ENCODE data around the gene PADI4.

The PADI4 gene

DNA sequence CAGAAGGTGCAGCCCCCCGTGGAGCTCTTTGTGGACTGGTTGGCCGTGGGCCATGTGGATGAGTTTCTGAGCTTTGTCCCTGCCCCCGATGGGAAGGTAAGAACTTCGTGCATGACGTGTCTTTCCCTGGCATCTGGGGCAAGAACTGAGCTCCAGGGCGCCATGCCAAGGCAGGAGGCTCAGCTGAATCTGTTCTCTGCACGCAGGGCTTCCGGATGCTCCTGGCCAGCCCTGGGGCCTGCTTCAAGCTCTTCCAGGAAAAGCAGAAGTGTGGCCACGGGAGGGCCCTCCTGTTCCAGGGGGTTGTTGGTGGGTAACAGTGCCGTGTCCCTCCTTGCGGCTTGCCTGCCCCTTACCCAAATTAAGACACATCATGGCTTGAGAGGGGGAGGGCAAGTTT lies 31.4 kb upstream of the PADI4 start:
- H3K9me3 ChIP-seq (ENCODE audit: control insufficient read depth, insufficient read depth, low read length), result no peaks in the 10 kb centered on the region
- H3K4me1 ChIP-seq (ENCODE audit: insufficient read depth, low read length), result no peaks in the 10 kb centered on the region
- H3K36me3 ChIP-seq (ENCODE audit: insufficient read depth, low read length), result no peaks in the 10 kb centered on the region
- H3K9ac ChIP-seq (ENCODE audit: low read depth, low read length), result no peak overlapping the region

DNA sequence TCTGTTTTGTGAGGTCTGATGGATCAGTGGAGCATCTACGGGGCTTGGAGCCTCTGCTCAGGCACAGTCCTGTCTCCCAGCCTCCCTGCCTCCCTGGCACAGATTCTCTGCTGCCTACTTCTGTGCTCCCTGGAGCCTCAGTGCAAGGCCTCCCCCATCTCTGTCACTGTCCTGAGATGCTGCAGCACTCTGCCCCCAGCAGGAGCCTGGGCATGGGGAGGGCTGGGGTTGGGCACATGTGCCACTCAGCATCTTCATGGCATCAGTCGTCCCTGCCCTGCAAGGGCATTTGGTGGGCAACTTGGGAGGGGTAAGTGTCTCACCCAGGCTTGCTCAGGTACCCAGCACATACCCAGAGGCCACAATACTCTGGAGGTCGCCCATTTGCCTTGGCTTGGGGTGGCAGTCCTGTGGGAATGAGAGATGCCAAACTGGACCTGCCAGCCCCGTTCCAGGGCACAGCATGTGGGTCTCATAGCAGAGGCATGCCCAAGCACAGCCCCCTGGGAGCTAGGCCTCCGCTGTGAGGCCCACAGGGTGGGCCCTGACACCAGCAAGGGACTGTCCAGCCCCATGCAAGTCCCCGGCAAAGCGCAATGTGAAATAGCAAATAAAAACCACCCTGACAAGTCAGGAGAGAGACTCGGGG lies 30.4 kb upstream of the PADI4 start:
- no peaks in the 10 kb centered on the region for H3K36me3 ChIP-seq (ENCODE audit: insufficient read depth, low read length)
- no peak overlapping the region for H3K9ac ChIP-seq (ENCODE audit: low read depth, low read length)
- H3K4me1 ChIP-seq (ENCODE audit: insufficient read depth, low read length), result no peaks in the 10 kb centered on the region
- H3K9me3 ChIP-seq (ENCODE audit: control insufficient read depth, insufficient read depth, low read length), result no peaks in the 10 kb centered on the region

DNA sequence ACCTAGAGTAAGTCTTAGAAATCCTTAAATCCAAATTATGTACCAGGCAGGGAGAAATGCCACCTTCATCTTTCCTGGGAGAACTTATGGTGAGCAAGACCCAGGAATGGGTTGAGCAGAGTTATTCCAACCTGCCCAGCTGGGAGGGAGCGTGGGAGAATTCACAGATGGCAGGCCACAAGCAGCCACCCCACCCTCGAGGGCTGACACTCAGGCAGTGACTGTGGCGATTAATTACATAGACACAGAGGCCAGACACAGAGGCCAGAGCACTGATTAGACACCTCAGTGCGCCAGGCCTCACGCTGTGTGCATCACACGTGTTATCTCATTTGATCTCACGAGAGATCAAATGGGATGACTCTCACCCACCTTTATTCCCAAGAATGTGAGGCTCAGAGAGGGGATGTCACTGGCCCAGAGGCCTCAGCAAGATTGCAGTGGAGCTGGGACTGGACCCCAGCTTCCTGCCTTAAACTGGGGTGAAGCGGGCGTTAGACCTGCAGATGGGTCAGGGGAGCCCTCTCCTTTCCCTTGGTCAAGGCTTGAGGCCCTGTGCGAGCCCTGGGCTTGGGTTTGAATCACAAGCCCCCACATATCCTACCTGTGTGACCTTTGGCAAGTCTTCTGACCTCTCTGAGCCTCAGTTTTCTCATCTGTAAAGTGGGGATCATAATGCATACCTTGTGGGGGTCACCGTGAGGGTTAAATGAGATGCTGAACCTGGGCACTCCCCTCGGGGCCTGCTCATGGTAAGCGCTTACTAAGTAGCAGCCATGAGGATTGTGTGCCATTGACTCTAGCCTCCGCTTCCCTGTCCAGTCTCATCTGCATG lies 28.8 kb upstream of the PADI4 start:
- no peaks in the 10 kb centered on the region for H3K4me1 ChIP-seq (ENCODE audit: insufficient read depth, low read length)
- no peaks in the 10 kb centered on the region for H3K36me3 ChIP-seq (ENCODE audit: insufficient read depth, low read length)
- H3K9ac ChIP-seq (ENCODE audit: low read depth, low read length), result no peak overlapping the region
- no peaks in the 10 kb centered on the region for H3K9me3 ChIP-seq (ENCODE audit: control insufficient read depth, insufficient read depth, low read length)

DNA sequence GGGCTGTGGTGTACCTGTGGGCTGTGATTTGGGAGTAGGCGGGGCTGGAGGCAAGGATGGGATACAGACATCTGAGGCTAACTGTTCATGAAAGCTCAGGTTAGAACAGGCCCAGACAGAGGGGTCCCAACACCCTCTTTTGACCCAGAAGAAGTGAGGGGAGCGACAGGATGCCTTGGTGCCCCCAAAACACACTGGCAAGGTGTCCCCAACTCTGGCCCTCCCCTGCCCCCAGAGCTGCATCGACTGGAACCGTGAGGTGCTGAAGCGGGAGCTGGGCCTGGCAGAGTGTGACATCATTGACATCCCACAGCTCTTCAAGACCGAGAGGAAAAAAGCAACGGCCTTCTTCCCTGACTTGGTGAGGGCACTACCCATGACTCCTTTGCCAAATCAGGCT lies 27.6 kb upstream of the PADI4 start:
- Histone ChIP-seq H3K9ac (ENCODE audit: low read depth, low read length) (no peak overlapping the region), H3K4me1 (ENCODE audit: insufficient read depth, low read length) (no peaks in the 10 kb centered on the region), H3K36me3 (ENCODE audit: insufficient read depth, low read length) (no peaks in the 10 kb centered on the region), H3K9me3 (ENCODE audit: control insufficient read depth, insufficient read depth, low read length) (no peaks in the 10 kb centered on the region)

DNA sequence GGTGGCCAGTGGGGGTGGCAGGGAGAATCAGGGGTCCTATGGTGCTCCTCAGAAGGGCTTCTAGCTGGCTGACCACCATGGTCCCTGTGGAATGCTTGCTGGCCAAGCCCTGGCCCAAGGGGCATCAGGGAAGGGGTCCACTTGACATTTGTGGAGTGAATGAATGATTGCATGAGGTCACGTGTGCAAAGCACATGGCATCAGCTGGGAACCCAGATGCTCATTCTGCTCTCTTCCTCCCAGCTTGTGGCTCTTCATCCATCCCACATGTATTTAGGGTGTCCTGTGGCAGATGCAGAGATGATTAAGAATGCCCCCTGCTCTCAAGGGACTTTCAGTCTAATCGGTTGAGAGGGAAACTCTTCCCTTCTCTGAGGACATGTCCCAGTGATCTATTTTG lies 27.1 kb upstream of the PADI4 start:
- H3K36me3 ChIP-seq (ENCODE audit: insufficient read depth, low read length), result no peaks in the 10 kb centered on the region
- no peaks in the 10 kb centered on the region for H3K4me1 ChIP-seq (ENCODE audit: insufficient read depth, low read length)
- no peak overlapping the region for H3K9ac ChIP-seq (ENCODE audit: low read depth, low read length)
- no peaks in the 10 kb centered on the region for H3K9me3 ChIP-seq (ENCODE audit: control insufficient read depth, insufficient read depth, low read length)

DNA sequence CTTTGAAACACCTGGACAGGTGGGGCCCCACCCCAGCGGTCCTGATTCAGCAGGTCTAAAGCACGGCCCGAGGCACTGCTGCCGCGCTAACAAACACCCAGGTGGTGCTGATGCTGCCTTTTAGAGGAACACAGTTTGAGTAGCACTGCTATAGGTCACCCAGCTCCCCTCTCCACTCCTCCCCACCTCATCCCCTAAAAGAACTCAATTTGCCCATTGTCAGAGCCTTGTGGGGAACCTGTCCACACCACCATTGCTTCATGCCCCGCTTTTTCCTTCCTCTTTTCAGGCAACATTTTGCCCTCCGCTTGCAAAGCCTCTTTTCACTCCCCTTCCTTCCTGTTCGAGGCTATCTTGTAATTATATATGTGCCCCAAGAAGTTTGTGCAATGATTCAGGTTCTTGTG lies 26.2 kb upstream of the PADI4 start:
- Histone ChIP-seq H3K36me3 (ENCODE audit: insufficient read depth, low read length) (no peaks in the 10 kb centered on the region), H3K9ac (ENCODE audit: low read depth, low read length) (no peak overlapping the region), H3K9me3 (ENCODE audit: control insufficient read depth, insufficient read depth, low read length) (no peaks in the 10 kb centered on the region), H3K4me1 (ENCODE audit: insufficient read depth, low read length) (no peaks in the 10 kb centered on the region)

DNA sequence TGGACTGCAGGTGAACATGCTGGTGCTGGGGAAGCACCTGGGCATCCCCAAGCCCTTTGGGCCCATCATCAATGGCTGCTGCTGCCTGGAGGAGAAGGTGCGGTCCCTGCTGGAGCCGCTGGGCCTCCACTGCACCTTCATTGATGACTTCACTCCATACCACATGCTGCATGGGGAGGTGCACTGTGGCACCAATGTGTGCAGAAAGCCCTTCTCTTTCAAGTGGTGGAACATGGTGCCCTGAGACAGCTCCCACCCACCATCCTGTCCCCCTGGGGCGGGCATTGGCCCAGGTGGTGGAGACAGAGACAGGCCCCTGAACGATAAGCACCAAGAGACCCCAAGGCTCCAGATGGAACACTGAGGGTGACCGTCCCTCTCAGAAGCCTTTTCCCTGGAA lies 25.2 kb upstream of the PADI4 start:
- Histone ChIP-seq H3K9me3 (ENCODE audit: control insufficient read depth, insufficient read depth, low read length) (no peaks in the 10 kb centered on the region), H3K36me3 (ENCODE audit: insufficient read depth, low read length) (no peaks in the 10 kb centered on the region), H3K4me1 (ENCODE audit: insufficient read depth, low read length) (no peaks in the 10 kb centered on the region; the same call in 1 of the 2 replicates), H3K9ac (ENCODE audit: low read depth, low read length) (no peak overlapping the region)

DNA sequence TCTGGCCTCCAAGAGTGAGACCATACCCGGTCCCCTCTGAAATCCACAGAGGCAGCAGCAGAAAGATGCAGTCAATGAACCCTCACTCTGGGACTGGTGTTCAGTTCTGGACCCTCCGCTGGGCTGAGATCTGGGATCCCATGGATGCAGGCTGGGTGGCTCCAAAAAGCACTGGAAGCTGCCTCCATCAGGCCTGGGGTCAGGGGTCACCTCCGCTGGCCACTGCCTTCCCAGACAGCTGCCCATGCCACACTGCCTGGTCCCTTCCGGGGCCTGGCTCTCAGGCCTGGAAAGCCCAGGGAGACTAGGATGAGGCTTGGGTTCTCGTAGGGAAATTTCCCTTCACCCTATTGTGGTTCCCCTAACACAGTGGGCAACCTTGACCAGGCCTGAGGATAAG lies 21.4 kb upstream of the PADI4 start:
- H3K36me3 ChIP-seq (ENCODE audit: insufficient read depth, low read length), result no peaks in the 10 kb centered on the region
- H3K4me1 ChIP-seq (ENCODE audit: insufficient read depth, low read length), result peaks cover 6% of the 10 kb centered on the region; the same call in 1 of the 2 replicates
- H3K9ac ChIP-seq (ENCODE audit: low read depth, low read length), result no peak overlapping the region

DNA sequence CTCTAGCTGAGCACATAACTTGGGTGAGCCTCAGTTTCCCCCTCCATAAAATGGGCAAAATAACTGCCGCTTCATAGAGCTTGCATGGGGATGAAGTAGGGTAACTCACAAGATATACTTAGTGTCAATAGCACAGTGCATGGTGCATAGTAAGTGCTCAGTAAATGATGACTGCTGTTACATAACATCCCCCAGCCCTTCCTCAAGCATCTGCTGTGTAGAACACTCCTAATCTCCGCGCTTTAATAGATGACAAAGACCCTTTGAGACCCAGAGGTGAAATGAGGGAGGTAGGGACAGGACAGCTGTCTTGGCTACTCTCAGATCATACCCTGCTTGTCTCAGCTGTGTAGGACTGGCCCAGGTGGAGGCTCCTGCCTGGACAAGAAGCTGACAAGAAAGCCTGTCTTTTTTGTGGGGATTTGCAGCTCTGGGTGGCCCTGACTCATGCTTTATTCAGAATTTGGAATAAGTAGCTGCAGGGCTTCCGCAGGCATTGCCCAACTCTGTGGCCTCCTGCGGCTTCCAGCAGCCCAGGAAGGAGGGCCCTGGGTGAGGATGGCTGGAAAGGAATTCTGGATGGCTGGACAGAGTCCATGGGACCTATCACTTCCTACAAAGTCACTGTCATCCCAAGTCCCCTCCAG lies 20.7 kb upstream of the PADI4 start:
- H3K9me3 ChIP-seq (ENCODE audit: control insufficient read depth, insufficient read depth, low read length), result no peaks in the 10 kb centered on the region
- peaks cover 6% of the 10 kb centered on the region; the same call in 1 of the 2 replicates for H3K4me1 ChIP-seq (ENCODE audit: insufficient read depth, low read length)
- no peaks in the 10 kb centered on the region for H3K36me3 ChIP-seq (ENCODE audit: insufficient read depth, low read length)
- H3K9ac ChIP-seq (ENCODE audit: low read depth, low read length), result no peak overlapping the region

More for the DNA sequence above, 21.4 kb upstream of the PADI4 start:
- H3K9me3 ChIP-seq (ENCODE audit: control insufficient read depth, insufficient read depth, low read length), result no peaks in the 10 kb centered on the region

DNA sequence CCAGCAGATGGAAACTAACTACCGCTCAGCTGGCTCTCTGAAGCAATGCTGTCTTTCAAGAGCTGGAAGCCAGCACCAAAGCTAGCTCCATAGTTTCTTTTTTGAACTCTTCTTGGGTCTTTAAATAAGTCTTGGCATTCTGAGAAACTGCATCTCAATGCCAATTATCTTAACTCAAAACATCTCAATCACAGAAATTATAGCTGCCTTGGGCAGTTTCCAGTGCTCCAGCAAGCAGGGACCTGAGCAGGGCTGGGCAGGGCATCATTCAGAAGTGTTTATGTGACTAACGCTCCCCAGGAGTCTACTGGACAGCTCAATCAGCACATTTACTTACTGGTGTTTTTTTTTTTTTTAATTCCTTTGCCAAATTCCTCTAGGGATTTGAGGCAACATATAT lies 18.3 kb upstream of the PADI4 start:
- Histone ChIP-seq H3K36me3 (ENCODE audit: insufficient read depth, low read length) (no peaks in the 10 kb centered on the region), H3K4me1 (ENCODE audit: insufficient read depth, low read length) (peaks cover 6% of the 10 kb centered on the region; the same call in 1 of the 2 replicates), H3K9me3 (ENCODE audit: control insufficient read depth, insufficient read depth, low read length) (no peaks in the 10 kb centered on the region), H3K9ac (ENCODE audit: low read depth, low read length) (no peak overlapping the region)

DNA sequence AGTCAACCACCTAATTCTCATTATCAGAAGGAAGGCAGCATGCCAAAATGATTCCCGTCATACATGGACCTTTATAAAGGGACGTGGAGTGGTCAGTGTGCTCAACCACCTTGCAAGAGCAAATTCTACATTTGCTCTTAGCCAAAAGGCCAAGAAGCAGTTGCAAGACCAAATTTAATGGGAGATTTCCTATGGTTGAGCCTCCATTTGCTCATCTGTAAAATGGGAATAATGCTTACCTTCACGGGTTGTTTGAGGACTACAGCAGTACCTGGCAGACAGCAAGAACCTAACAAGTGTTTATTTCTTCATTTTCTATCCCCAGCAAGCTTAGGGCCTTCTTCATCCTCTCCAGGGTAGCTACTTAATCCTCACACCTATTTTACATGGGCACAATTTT lies 17.4 kb upstream of the PADI4 start:
- no peaks in the 10 kb centered on the region for H3K36me3 ChIP-seq (ENCODE audit: insufficient read depth, low read length)
- no peak overlapping the region for H3K9ac ChIP-seq (ENCODE audit: low read depth, low read length)
- H3K4me1 ChIP-seq (ENCODE audit: insufficient read depth, low read length), result peaks cover 6% of the 10 kb centered on the region; the same call in 1 of the 2 replicates
- no peaks in the 10 kb centered on the region for H3K9me3 ChIP-seq (ENCODE audit: control insufficient read depth, insufficient read depth, low read length)

DNA sequence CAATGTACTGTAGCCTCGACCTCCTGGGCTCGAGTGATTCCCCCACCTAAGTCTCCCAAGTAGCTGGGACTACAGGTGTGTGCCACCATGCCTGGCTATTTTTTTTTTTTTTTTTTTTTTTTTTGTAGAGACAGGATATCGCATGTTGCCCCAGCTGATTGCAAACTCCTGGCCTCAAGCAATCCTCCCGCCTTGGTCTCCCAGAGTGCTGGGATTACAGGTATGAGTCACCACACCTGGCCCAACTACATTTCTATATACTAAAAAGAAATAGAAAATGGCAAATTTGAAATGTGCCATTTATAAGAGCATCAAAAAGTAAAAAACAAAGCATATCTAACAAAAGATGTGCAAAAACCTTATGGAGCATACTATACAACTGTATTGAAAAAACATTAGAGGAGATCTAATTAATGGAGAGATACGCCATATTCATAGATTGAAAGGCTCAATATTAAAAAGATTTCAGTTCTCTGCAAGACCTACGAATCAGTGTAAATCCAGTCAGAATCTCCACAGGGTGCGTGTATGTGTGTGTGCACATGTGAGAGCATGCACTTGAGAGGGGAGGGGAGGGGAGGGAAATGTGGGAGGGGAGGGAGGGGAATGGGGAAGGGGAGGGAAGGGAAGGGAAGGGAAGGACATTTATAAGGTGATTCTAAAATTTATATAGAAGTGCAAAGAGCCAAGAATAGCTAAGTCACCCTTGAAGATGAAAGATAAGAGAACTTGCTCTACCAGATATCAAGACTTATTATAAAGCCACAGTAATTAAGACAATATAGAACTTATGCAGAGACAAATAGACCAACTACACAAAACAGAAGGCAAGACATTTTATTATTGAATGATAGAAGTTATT lies 15.5 kb upstream of the PADI4 start:
- no peak overlapping the region for H3K9ac ChIP-seq (ENCODE audit: low read depth, low read length)
- H3K36me3 ChIP-seq (ENCODE audit: insufficient read depth, low read length), result no peaks in the 10 kb centered on the region
- no peaks in the 10 kb centered on the region for H3K9me3 ChIP-seq (ENCODE audit: control insufficient read depth, insufficient read depth, low read length)
- peaks cover 6% of the 10 kb centered on the region; the same call in 1 of the 2 replicates for H3K4me1 ChIP-seq (ENCODE audit: insufficient read depth, low read length)

DNA sequence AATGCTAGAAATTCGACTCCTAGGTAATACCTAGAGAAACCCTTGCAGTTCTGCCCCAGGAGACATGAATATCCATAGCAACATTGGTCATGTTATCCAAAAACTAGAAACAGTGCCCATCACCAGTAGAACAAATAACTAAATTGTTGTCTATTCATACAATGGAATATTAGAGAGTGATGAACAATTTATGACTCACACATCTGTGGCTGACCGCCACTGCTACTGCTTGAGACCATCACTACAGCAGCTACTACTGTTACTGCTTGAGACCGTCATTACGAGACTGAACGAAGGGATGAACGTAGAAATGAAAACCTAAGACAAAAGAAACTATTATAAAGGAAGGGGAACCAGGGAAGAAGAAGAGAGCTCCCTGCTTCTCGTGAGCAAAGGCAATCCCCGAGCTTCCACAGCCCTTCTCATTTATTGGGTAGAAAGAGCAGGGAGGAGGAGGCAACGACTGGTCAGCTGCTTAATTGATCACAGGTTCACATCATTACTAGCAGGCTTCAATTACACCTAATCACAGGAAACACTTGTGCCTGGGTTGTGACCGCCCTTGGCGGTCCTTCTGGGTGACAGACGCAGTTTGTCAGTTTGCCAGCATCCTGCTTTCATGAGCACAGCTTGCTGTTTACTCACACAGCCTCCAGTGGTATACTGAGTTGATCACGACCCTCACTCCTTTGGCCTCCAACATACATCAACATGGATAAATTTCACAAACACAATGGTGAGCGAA lies 14.1 kb upstream of the PADI4 start:
- Histone ChIP-seq H3K4me1 (ENCODE audit: insufficient read depth, low read length) (peaks cover 6% of the 10 kb centered on the region; the same call in 1 of the 2 replicates), H3K9ac (ENCODE audit: low read depth, low read length) (no peak overlapping the region), H3K9me3 (ENCODE audit: control insufficient read depth, insufficient read depth, low read length) (no peaks in the 10 kb centered on the region), H3K36me3 (ENCODE audit: insufficient read depth, low read length) (no peaks in the 10 kb centered on the region)
